NCI-H748 (cell line): ENCODE results near the gene PLVAP.

Experiments
- DNase-seq: peaks from one replicate; lab custom pipeline; 2025; ENCODE audit not compliant: unreplicated experiment; lab: John Stamatoyannopoulos, UW

The PLVAP gene

GRCh38 chr19:17323300-17323963, 53.7 kb downstream of the PLVAP start:
- no peak for DNase-seq

GRCh38 chr19:17322854-17323253, 54.3 kb downstream of the PLVAP start:
- no peak for DNase-seq

GRCh38 chr19:17321655-17322489, 55.3 kb downstream of the PLVAP start:
- DNase-seq: no peak

- DNase-seq: no peak
These were observed 56.7 kb downstream of the PLVAP start for GRCh38 chr19:17320435-17320834.

GRCh38 chr19:17319473-17320238, 57.5 kb downstream of the PLVAP start:
- DNase-seq: no peak

- DNase-seq: no peak
These were observed 58.2 kb downstream of the PLVAP start for GRCh38 chr19:17318966-17319365.

GRCh38 chr19:17314007-17314593, 63.0 kb downstream of the PLVAP start:
- DNase-seq: no peak

GRCh38 chr19:17312189-17313113, 64.7 kb downstream of the PLVAP start:
- DNase-seq: no peak

GRCh38 chr19:17311455-17312188, 65.5 kb downstream of the PLVAP start:
- no peak for DNase-seq

GRCh38 chr19:17309965-17310461, 67.1 kb downstream of the PLVAP start:
- DNase-seq: no peak

- peak; percentile 99 for DNase-seq
These were observed 67.8 kb downstream of the PLVAP start, which contains the start of gene DDA1 for GRCh38 chr19:17309198-17309964. Gene DDA1, plus strand, starts transcription at chr19:17309563. Its CDS starts 92 bp downstream, at chr19:17309655.

GRCh38 chr19:17307876-17308377, 69.2 kb downstream of the PLVAP start:
- DNase-seq: no peak

GRCh38 chr19:17306285-17306714, 70.8 kb downstream of the PLVAP start:
- DNase-seq: peak; percentile 42

GRCh38 chr19:17305517-17306284, 71.4 kb downstream of the PLVAP start, which contains the start of gene MRPL34:
Gene MRPL34, plus strand, starts transcription at chr19:17305872. Its CDS starts 21 bp downstream, at chr19:17305893.
- DNase-seq: peak; percentile 99

GRCh38 chr19:17305216-17305516, 72.0 kb downstream of the PLVAP start:
- no peak for DNase-seq

GRCh38 chr19:17304386-17305215, 72.5 kb downstream of the PLVAP start:
- no peak for DNase-seq

- no peak for DNase-seq
These were observed 73.2 kb downstream of the PLVAP start for GRCh38 chr19:17303940-17304267.
